Stimulated activated CD4-positive, alpha-beta T cell treated with anti-CD3 and anti-CD28 coated beads, Interleukin-12 subunit alpha, Interleukin-12 subunit beta, amount 100 ng/mL, for 24 hours (primary cell): ENCODE results near the gene UBR2.
"Not testable (repeated sequence)": the region's sequence is repeated elsewhere in the genome, so short reads cannot be mapped to it uniquely, and the experiment has no call there.

Source experiments
- DNase-seq, 2 experiments: peaks; one replicate each; pipeline ENCODE4 v3.0.0-alpha.2; 2020; ENCODE audit warnings: low read depth in 2 of 2

UBR2 gene

GRCh38 chr6:42555477-42556457, 8.1 kb upstream of the UBR2 start:
- DNase-seq: no peak

DNA sequence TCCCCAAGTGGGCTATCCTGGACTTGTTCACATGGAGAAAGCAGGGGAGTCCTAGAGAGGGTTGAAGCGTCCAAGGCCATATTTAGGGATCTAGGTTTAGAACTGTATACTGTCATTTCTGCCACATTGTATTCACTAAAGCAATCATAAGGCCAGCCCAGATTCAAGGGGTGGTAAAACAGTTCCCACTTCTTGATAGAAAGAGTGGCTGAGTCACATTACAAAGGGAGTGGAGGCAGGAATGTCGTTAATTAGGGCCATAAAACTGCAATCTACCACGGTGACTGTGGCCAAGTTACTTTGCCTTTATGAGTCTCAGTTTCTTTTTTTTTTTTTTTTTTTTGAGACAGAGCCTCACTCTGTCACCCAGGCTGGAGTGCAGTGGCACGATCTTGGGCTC, 7.4 kb upstream of the UBR2 start:
- DNase-seq: no peak

GRCh38 chr6:42559276-42559675, 4.6 kb upstream of the UBR2 start:
- DNase-seq: not testable (repeated sequence)

DNA sequence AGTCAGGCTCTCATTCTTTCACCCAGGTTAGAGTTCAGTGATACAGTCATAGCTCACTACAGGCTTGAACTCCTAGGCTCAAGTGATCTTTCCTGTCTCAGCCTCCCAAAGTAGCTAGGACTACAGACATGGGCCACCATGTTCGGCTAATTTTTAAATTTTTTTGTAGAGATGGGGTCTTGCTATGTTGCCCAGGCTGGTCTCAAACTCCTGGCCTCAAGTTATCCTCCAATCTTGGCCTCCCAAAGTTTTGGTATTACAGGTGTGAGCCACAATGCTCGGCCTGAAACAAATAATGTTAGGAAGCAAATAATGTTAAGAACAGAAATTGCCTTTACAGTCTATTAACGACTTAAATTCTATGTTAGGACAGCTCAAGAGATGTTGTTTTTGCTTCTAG, 1.8 kb upstream of the UBR2 start:
- DNase-seq: no peak

- no peak for DNase-seq
These were observed 932 bp upstream of the UBR2 start for GRCh38 chr6:42562788-42563405.

- no peak for DNase-seq
These were observed 637 bp downstream of the UBR2 start for GRCh38 chr6:42564506-42564825.

DNA sequence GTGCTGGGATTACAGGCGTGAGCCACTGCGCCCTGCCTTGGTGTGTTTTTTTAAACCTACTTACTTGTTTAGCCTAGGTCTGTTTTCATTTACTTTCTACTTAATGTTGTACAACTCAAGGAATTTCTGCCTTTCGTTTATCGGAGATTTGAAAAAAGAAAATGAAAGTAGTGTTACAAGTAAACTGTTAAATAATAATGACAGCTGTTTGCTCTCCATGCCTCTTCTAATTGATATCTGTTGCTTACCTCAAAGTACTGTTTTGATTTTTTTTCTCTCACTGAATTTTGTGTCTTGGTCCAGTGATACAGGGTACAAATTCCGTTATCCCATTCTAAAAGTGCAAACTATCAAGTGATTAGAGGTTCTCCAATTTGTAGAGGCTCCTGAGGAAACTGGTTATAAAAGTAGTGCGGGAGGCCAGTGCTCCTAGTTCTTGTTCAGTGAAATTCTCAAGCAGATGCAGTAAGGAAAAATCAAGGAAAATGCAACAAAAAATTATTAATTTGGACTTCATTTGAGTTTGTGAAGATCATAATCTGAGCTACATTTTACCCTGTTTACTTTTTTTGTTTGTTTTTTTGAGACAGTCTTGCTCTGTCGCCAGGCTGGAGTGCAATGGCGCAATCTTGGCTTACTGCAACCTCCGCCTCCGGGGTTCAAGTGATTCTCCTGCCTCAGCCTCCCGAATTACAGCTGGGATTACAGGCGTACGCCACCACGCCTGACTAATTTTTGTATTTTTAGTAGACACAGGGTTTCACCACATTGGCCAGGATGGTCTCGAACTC, 2.2 kb downstream of the UBR2 start:
- DNase-seq: no peak

DNA sequence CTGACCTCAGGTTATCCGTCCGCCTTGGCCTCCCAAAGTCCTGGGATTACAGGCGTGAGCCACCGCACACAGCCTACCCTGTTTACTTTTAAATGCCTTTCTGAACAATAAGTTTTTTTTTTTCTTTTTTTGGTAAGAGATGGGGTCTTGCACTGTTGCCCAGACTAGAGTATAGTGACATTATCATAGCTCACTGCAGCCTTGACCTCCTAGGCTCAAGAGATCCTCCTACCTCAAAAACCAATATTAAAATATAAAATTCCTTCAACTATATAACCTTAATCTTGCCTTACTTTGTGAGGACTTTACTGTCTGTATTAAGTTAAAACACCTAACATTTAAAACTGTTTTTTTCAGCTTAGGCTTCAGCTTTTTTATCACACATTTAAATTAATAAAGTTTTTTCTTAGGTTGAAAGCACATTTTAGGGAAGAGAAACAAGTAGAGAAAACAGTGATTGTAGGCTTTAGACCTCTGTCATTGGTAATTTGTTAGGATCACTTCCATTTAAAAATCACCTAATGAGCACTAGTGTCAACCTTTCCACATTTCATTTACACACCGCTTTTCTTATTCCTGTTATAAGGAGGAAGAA, 2.9 kb downstream of the UBR2 start:
- DNase-seq: no peak

GRCh38 chr6:42567237-42567636, 3.4 kb downstream of the UBR2 start:
- not testable (repeated sequence) for DNase-seq

DNA sequence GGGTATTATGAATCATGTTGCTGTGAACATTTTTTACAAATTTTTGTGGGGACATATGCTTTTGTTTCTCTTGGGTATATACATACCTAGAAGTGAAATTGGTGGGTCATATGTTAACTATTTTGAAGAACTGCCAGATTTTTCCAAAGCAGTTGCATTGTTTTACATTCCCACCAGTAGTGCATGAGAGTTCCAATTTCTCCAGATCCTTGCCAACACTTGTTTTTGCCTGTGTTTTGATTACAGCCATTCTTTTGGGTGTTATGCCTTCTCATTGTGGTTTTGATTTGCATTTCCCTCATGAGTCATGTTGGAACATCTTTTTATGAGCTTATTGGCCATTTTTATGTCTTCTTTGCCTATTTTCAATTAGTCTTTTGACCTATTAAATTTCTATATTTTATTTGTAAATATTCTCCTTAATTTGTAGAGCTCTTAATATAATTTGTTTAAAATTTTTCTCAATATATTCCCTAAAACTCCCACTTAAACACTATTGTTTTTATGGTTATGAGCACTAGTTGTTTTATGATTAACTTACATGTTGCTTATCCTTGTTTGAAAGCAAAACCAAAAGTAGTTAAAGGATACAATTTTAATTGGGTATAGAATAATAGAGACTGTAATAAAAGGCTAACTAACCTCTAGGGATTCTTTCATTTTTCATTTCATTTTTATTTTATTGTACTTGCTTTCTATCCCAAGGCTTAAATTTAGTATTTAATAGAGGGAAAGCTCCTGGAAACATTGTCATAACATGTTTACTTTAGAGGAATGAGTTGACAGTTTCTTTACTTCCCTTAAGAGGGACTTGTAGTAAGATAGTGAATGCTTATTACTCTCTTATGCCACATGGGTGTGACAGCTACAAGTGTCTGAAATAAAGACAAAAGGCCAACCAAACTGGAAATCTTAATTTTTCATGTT, 5.5 kb downstream of the UBR2 start:
- no peak for DNase-seq

- no peak for DNase-seq
These were observed 7.9 kb downstream of the UBR2 start for GRCh38 chr6:42571611-42572342.

DNA sequence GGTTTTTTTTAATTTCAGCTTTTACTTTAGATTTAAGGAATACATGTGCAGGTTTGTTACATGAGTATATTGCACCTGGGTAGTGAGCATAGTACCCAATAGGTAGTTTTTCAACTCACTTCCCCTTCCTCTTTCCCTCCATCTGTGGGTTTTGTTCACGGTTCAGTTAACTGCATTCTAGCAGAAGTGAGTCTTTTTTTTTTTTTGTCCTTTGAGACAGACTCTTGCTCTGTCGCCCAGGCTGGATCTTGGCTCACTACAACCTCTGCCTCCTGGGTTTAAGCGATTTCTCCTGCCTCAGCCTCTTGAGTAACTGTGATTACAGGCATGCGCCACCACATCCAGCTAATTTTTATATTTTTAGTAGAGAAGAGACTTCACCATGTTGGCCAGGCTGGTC, 8.7 kb downstream of the UBR2 start:
- no peak for DNase-seq

DNA sequence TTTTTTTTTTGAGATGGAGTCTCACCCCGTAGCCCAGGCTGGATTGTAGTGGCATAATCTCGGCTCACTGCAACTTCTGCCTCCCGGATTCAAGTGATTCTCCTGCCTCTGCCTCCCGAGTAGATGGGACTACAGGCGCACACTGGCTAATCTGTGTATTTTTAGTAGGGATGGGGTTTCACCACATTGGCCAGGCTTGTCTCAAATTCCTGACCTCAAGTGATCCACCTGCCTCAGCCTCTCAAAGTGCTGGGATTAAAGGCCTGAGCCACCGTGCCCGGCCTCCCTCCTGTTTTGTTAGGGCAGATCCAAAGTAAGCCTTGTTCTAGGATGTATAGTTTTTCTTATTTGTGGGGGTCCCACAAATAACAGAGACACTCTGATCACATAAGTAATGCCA, 12.7 kb downstream of the UBR2 start:
- DNase-seq: not testable (repeated sequence)

GRCh38 chr6:42598300-42598699, 34.5 kb downstream of the UBR2 start:
- DNase-seq: no peak

DNA sequence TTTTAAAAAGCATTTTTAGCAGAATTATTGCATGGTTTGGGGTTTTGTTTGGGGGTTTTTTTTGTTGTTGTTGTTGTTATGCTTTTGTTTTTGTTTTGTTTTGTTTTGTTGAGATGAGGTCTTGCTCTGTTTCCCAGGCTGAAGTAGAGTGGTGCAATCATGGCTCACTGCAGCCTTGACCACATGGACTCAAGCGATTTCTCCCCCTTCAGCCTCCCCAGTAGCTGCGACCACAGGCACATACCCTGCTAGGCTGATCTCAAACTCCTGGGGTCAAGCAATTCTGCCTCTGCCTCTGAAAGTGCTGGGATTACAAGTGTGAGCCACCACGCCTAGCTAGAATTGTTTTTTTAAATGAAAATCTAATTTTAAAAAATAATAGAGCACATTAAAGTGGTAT, 35.7 kb downstream of the UBR2 start:
- DNase-seq: no peak

- no peak for DNase-seq
These were observed 40.3 kb downstream of the UBR2 start for GRCh38 chr6:42604150-42604549.

- not testable (repeated sequence) for DNase-seq
These were observed 40.9 kb downstream of the UBR2 start for GRCh38 chr6:42604699-42605098.

DNA sequence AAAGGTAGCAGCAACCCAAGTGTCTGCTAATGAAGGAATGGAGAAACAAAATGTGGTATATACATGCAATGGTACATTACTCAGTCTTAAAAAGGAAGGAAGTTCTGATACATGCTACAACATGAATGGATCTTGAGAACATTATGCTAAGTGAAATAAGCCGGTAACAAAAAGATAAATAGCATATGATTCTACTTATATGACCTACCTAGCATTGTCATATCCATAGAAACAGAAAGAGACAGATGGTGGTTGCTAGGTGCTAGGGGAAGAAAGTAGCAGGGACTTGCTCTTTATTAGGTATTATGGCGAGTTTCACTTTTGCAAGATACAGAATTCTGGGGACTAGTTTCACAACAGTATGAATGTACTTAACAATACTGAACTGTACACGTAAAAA, 46.6 kb downstream of the UBR2 start:
- DNase-seq: no peak

- DNase-seq: no peak
These were observed 51.7 kb downstream of the UBR2 start for GRCh38 chr6:42615518-42615917.

- DNase-seq: no peak
These were observed 52.9 kb downstream of the UBR2 start for GRCh38 chr6:42616716-42617115.
